Body of pancreas (tissue), 4 donors: ENCODE measurements around the gene KLHL1.

Experiments used
- CTCF ChIP-seq, 7 experiments: fragments of 450-650 bp in 4 of 7; fragments of 200-600 bp in 3 of 7; sonication (generic) in 3 of 7; IDR thresholded peaks; one replicate each; pipeline ENCODE4 v1.5.1; 2016 to 2019; ENCODE audit warnings: antibody characterized with exemption in 7 of 7
- POLR2A ChIP-seq, 3 donors: fragments of 450-650 bp; IDR thresholded peaks; one replicate each; pipeline ENCODE4 v1.6.1; 2016; ENCODE audit warnings: antibody characterized with exemption in 3 of 3, mild to moderate bottlenecking in 2 of 3

- no peak for TF ChIP-seq CTCF (IDR thresholded peaks at IDR 0.05)
- TF ChIP-seq POLR2A (IDR thresholded peaks at IDR 0.05), result no peak
These were observed 187.1 kb downstream of the KLHL1 start for GRCh38 chr13:69921156-69921555.
